NCI-H2029 (cell line): ENCODE data around the gene LIN54.
"Not testable (repeated sequence)": the region's sequence is repeated elsewhere in the genome, so short reads cannot be mapped to it uniquely, and the experiment has no call there.

Experiments used
- DNase-seq: peaks from one replicate; lab custom pipeline; 2025; lab: John Stamatoyannopoulos, UW

Gene LIN54

GRCh38 chr4:83010522-83011318, at the start of gene LIN54:
Gene LIN54, minus strand, starts transcription at chr4:83010823. Its CDS starts 25,979 bp downstream, at chr4:82984844.
- DNase-seq, result peak; percentile 58

- DNase-seq, result no peak
Measured at GRCh38 chr4:83054928-83055327, 44.3 kb upstream of the LIN54 start.

DNA sequence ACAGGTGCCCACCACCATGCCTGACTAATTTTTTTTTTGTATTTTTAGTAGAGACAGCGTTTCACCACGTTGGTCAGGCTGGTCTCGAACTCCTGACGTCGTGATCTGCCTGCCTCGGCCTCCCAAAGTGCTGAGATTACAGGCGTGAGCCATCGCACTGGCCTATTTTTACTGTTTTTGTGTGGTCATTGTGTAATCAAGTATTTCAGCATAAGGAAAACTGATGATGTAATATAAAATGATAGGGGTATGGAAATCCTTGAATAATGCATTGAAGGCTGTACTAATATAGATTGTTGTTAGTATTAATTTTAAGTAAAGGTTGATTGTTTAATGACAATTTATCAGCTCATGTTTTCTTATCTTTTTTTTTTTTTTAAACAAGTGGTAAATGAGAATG, 38.2 kb upstream of the LIN54 start:
- not testable (repeated sequence) for DNase-seq

- DNase-seq, result no peak
Measured at GRCh38 chr4:83046693-83047473, 36.3 kb upstream of the LIN54 start.

GRCh38 chr4:83043801-83044407, 33.3 kb upstream of the LIN54 start:
- DNase-seq, result no peak

GRCh38 chr4:83043157-83043556, 32.5 kb upstream of the LIN54 start:
- not testable (repeated sequence) for DNase-seq

- DNase-seq, result no peak
Measured at GRCh38 chr4:83040269-83040668, 29.6 kb upstream of the LIN54 start.

- DNase-seq, result no peak
Measured at GRCh38 chr4:83036991-83037665, 26.5 kb upstream of the LIN54 start.

DNA sequence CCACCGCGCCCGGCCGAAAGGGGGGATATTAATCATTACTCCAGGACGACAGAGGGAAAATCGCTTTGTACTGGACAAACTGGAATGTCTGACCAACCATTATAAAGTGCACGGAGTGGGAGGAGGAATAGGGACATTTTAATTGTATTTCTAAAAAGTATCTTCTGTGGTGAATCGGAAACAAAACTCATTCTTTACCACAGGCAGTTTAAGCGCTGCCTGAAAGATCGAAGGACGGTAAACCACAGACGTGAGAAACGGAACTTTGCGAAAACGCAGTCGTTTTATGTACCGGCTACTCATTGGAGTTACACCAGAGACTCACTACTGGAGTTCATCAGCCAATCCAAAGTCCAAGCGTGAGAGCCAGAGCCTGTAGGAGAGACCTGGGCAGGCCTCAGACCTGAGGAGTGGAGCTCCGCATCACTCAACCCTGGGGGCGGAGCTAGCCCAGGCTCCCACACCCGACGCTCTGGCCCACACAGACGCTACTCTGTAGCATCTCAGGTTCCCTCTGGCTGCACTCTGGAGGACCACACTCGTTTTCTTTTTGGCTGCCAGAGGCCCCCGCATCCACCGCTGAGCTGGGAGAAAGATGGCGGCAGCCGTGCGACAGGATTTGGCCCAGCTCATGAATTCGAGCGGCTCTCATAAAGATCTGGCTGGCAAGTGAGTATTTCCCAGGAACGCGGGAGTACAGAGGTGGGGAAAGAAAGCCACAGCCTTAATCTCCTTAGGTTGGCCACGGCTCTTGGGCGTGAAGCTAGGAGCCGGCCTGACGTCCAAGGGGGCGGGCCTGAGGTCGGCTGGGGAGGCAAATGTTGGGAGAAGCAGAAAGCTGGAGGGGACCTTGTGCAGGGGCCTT, 24.2 kb upstream of the LIN54 start, which contains the start of gene COPS4:
COPS4 (plus strand) TSS at position 554 of the 865 bp plus-strand sequence; CDS start at position 596, 42 bp downstream.
- peak; percentile 99 for DNase-seq

DNA sequence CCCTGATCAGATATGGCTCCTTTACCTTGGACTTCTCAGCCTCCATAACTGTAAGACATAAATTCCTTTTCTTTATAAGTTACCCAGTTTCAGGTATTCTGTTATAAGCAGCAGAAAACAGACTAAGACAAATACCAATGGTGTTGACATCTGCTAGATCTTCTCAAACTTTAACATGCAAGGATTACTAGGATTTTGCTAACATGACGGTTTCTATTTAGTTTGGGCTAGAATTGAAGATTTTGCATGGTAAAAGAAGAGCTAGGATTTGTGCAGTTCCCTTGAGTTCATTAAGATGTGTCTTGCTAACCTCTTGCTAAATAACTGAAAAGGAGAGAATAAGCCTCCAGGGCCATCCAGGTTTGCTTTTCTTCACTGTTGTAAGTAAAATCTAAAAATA, 19.1 kb upstream of the LIN54 start:
- no peak for DNase-seq

DNA sequence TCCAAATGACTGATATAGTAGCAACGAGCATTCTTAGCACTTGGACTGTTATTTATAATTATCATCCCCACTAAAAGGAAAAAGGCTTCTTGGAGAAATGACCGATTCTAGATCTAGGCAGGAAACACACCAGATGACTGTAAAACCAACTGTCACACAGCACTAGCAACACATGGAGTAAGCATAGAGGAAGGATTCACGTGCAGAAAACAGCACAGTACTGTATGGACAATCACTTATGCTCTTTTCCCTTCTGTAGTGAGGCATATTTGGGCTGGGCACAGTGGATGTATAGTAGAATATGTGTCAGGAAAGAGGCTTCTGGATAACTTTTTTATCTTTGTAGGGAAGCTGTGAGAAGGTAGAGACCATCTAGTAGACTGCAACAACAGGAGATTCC, 18.4 kb upstream of the LIN54 start:
- DNase-seq, result no peak

DNA sequence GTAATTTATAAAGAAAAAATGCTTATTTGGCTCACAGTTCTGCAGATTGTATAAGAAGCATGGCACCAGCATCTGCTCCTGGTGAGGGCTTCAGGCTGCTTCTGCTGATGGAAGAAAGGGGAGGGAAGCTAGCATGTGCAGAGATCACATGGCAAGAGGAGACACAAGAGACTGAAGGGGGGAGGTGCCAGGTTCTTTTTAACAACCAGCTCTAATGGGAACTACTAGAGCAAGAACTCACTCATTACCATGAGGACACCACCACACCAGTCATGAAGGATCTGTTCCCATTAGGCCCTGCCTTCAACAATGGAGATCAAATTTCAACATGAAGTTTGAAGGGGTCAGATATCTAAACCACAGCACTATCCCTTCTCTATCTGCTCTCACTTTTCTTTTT, 14.9 kb upstream of the LIN54 start:
- no peak for DNase-seq

GRCh38 chr4:83024233-83024632, 13.6 kb upstream of the LIN54 start:
- DNase-seq, result no peak

GRCh38 chr4:83023599-83023998, 13.0 kb upstream of the LIN54 start:
- not testable (repeated sequence) for DNase-seq

DNA sequence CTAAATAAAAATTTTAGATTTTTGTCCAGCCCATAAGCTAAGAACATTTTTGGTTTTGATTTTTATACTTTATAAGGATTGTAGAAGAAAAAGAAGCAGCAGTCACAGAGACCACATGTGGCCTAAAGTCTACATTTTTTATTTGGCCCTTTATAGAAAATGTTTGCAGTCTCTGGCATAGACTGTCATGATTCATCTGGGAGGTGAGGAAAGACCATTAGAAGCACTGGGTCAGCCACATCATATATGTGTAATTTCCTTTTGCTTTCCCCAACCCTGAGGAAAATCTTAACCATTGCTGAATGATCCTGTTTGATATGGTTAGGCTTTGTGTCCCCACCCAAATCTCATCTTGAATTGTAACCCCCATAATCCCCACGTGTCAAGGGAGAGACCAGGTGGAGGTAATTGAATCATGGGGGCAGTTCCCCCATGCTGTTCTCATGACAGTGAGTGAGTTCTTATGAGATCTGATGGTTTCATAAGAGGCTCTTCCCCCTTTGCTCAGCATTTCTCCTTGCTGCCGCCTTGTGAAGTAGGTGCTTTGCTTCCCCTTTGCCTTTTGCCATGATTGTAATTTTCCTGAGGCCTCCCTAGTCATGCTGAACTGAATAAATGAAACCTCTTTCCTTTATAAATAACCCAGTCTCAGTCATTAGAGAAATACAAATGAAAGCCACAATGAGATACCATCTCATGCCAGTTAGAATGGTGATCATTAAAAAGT, 12.3 kb upstream of the LIN54 start:
- no peak for DNase-seq

DNA sequence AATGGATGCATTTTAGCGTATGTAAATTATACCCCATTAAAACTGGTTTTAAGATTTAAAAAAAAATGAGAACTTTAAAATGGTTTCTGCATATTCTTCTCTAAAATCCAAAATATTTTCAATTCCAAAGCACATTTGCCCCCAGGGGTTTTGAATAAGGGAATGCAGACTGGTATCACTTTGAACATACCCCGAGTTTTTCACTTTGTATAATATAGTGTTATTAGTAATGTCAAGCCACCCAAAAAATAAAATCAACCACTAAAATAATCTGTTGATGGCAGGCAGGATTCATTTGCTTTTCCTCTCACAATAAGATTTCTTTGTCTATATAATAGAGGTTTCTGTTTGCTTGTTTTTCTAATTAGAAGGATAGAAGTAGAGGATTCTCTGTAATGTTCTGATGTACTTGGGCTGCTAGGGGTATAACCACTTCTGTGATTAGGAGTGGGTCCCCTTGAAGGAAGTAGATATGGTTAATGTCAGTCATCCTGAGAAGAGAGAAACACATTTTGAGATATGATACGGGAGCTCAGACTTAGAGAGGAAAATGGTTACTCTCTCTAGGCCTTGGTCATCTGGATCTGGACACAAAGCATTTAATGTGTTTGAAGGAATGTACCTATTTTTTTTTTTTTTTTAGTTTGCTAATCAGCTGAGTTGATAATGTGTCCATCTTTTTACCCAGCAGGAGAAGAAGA, 9.3 kb upstream of the LIN54 start:
- DNase-seq, result no peak

DNA sequence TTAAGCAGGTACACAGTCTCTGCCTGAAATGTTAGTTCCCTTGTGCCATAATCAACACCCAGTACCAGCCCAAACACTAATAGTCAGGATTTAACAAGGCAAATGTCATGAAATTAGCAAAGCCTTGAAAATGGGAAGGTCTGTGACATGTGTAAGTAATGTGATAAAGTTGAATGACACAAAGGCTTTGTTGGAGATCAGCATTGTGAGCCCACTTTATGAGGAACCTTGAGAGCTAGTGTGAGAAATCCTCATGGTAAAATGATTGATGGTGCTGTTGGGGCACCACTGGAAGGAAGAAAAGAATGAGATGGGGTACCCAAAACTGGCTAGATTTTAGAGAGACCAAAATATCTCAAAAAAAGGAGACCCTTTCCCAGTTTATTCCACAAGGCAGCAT, 3.3 kb upstream of the LIN54 start:
- DNase-seq, result no peak

DNA sequence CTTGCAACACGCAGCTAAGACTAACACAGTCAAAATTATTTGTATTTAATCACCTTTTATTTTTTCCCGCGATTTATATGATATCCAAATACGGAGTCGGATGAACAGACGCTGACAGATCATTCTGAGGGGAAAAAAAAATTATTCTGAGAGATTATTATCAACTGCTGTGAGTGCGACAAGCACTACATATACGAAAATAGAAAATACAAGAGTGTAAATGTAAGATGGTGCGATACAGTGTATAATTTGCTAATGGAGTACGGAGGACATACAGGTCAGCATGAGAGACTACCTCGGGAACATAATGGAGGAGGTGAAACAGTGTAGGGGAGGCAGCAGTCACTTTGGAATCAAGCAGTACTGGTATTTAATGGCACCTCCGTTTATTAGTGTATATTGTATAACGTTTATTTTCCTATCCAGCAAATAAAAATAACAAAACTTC, 2.8 kb upstream of the LIN54 start:
- DNase-seq, result no peak

DNA sequence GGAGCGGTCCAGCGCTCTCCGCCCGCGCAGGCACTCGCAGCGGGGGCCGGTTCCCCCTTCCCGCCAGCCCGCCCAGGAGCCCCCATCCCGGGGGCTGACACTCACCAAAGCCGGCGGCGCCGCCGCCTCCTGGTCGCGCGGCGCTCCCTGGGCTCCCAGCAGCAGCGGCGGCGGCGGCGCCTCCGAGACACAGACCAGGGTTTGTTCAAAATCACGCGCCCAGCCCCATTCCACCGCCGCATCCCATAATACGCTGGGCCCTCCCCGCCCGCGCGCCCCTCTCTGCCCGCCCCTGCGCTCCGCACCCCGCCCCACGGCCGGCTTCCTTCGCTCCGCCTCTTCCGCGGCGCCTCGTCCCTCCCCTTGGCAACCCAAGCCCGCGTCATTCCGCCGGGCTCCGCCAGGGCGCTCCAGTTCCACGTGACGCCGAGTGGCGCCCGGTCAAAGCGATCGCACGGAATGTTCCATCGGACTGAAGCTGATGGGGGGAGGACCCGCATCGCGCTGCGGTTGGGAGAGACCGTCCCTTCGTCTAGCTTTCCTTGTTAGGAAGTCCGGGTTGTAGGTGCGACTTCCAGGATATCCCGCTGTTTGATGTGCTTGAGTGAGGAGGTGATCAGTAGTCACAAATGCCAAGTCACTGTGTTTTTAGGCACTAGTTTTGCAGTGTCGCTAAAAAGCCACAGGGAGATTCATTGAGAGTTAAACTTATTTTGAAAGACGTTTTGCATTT, 2.2 kb upstream of the LIN54 start:
- peak; percentile 96 for DNase-seq
